Neural progenitor cell (in vitro differentiated cells): ENCODE data around the gene ACLY.

Source experiments
- CTCF ChIP-seq: fragments of 200-600 bp; sonication (generic); IDR thresholded peaks from 2 replicates; pipeline ENCODE4 v1.5.1; 2017; ENCODE audit warnings: antibody characterized with exemption, mild to moderate bottlenecking
- EZH2 ChIP-seq: fragments of 200-600 bp; sonication (generic); IDR thresholded peaks from 2 replicates; pipeline ENCODE4 v1.6.1; 2017; ENCODE audit warnings: antibody characterized with exemption, mild to moderate bottlenecking, moderate library complexity
- EZH2phosphoT487 ChIP-seq: fragments of 200-600 bp; sonication (generic); IDR thresholded peaks from 2 replicates; pipeline ENCODE4 v1.6.1; 2017; ENCODE audit warnings: antibody characterized with exemption

DNA sequence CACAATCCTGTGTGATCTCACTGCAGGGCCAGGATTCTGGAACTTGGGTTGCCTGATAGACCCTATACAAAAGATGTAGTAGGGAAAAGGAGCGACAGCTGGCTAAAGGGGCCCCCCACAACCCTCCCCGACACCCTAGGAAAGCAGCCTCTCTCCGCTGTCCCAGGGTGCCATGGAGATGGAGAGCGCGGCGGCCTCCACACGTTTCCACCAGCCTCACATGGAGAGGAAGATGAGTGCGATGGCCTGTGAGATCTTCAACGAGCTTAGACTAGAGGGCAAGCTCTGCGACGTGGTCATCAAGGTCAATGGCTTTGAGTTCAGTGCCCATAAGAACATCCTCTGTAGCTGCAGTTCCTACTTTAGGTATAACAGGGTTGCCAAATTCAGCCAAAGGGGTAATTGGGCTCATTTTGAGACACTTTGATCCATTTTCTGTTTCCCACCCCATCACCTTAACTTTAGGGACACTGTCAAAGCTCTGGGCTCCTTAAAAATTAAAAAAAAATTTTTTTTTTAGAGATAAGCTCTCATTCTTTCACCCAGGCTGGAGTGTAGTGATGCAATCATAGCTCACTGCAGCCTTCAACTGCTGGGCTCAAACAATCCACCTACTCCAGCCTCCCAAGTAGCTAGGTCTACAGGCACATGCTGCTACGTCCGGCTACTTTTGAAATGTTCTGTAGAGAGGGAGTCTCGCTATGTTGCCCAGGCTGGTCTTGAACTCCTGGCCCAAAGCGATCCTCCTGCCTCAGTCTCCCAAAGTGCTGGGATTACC lies 80.8 kb downstream of the ACLY start, which contains the start of gene KLHL10:
- TF ChIP-seq EZH2 (no peak), CTCF (no peak), EZH2phosphoT487 (no peak)
